Measurements from ENCODE around the gene SNAP25. TPM values are rescaled to one million over a fixed set of nuclear protein-coding genes. Genes with fewer than 3 reads are reported as not detected.

SNAP25 gene
- total and polyA plus RNA-seq, 9 of the 15 experiments (the other 6 are each of a cell fraction or from before 2014, with no cell fraction given) = 0.07 TPM; not detected in 8

DNA sequence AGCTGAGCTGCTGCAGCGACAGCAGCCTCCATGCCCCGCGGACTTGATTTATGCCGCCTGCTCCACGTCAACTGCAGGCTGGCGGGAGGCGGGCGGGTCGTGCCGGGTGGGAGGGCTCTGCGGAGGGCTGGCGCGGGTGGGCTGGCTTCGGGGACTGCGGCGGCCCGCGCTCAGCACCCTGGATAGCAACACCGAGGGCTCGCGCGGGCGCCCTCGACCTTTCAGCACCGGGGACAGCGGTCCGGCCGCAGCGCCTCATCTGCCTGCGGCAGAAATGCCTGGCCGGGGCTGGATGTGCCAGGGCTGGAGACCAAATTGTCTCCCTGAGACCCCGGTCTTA, 792 bp downstream of the SNAP25 start (continued):
- no peak for TF ChIP-seq ZBTB5 (IDR thresholded peaks at IDR 0.05)
- TF ChIP-seq KDM1A (IDR thresholded peaks at IDR 0.05) = no peak
- no peak for TF ChIP-seq GTF3C2 (IDR thresholded peaks at IDR 0.05; ENCODE audit: borderline replicate concordance, extremely low read depth, insufficient read length)
- TF ChIP-seq NR4A1 (CRISPR knock-in tag; IDR thresholded peaks at IDR 0.05) = no peak
- no peak for TF ChIP-seq NR4A1 (tag; IDR thresholded peaks at IDR 0.05)
- TF ChIP-seq CREB5 (CRISPR knock-in tag; IDR thresholded peaks at IDR 0.05) = no peak
- TF ChIP-seq IRF2 (CRISPR knock-in tag; IDR thresholded peaks at IDR 0.05) = peak; percentile 92
- peak in 1 of 2 experiments; percentile 88; a peak in 2 of 4 replicates for TF ChIP-seq RCOR1 (IDR thresholded peaks at IDR 0.05; ENCODE audit: borderline replicate concordance in 1 of 2, low read depth in 2 of 2, low read length in 2 of 2)
- TF ChIP-seq, protein P1, sequence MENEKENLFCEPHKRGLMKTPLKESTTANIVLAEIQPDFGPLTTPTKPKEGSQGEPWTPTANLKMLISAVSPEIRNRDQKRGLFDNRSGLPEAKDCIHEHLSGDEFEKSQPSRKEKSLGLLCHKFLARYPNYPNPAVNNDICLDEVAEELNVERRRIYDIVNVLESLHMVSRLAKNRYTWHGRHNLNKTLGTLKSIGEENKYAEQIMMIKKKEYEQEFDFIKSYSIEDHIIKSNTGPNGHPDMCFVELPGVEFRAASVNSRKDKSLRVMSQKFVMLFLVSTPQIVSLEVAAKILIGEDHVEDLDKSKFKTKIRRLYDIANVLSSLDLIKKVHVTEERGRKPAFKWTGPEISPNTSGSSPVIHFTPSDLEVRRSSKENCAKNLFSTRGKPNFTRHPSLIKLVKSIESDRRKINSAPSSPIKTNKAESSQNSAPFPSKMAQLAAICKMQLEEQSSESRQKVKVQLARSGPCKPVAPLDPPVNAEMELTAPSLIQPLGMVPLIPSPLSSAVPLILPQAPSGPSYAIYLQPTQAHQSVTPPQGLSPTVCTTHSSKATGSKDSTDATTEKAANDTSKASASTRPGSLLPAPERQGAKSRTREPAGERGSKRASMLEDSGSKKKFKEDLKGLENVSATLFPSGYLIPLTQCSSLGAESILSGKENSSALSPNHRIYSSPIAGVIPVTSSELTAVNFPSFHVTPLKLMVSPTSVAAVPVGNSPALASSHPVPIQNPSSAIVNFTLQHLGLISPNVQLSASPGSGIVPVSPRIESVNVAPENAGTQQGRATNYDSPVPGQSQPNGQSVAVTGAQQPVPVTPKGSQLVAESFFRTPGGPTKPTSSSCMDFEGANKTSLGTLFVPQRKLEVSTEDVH (IDR thresholded peaks at IDR 0.05; ENCODE audit: low read depth, partially characterized antibody) = no peak
- TF ChIP-seq PHTF2 (CRISPR knock-in tag; IDR thresholded peaks at IDR 0.05) = no peak
- TF ChIP-seq, protein P2, sequence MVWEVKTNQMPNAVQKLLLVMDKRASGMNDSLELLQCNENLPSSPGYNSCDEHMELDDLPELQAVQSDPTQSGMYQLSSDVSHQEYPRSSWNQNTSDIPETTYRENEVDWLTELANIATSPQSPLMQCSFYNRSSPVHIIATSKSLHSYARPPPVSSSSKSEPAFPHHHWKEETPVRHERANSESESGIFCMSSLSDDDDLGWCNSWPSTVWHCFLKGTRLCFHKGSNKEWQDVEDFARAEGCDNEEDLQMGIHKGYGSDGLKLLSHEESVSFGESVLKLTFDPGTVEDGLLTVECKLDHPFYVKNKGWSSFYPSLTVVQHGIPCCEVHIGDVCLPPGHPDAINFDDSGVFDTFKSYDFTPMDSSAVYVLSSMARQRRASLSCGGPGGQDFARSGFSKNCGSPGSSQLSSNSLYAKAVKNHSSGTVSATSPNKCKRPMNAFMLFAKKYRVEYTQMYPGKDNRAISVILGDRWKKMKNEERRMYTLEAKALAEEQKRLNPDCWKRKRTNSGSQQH (CRISPR knock-in tag; IDR thresholded peaks at IDR 0.05) = no peak
- no peak for TF ChIP-seq ZNF75A (CRISPR knock-in tag; IDR thresholded peaks at IDR 0.05)
- peak; percentile 43; the same call in 1 of the 2 replicates for TF ChIP-seq ZBTB7A (IDR thresholded peaks at IDR 0.05; ENCODE audit: borderline replicate concordance, control insufficient read depth, low read depth, low read length)
- no peak for TF ChIP-seq ZC3H4 (CRISPR knock-in tag; IDR thresholded peaks at IDR 0.05; ENCODE audit: borderline replicate concordance)
- TF ChIP-seq PHF20 (IDR thresholded peaks at IDR 0.05; ENCODE audit: partially characterized antibody) = no peak
- no peak for TF ChIP-seq NEUROD1 (IDR thresholded peaks at IDR 0.05; ENCODE audit: borderline replicate concordance, low read depth, low read length, partially characterized antibody)
- TF ChIP-seq MCM7 (IDR thresholded peaks at IDR 0.05) = no peak
- TF ChIP-seq NCOA1 (IDR thresholded peaks at IDR 0.05; ENCODE audit: low read depth) = peak; percentile 95
- TF ChIP-seq BACH1 (tag; IDR thresholded peaks at IDR 0.05) = peak; percentile 55; the same call in 1 of the 2 replicates
